ENCODE data around the gene POU2F3.

Gene POU2F3

DNA sequence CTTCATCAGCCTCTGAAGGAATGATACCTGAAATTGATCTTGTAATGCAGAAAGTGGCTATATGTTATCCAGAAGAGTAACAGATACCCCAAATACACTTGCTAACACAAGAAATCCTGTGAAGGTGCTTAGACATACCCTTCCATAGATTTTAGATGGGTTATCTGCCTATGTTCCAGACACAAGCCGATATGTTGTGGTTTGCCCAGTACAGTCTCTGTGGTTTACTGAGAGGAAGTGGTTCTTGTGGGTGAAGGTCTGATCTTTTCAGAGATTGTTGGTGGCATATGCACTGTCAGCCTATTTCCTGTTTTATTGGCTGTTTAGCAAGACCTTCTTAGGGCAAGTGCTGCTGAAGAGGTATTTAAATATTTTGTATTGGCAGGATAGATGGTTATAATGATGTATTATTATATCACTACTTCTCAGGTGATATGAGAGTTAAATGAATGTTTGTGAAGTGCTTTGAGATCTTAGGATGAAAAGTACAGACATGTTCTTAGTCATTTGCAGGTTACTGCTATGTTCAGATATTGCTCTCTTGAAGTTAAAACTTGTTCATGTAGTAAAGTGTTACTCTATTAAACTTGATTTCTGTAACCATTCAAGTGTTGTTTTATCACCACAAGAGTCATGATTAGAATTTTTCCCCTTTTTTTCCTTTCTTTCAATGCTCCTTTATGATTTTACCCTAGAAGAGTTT, 104.5 kb downstream of the POU2F3 start:
- DNase-seq, result no peak

DNA sequence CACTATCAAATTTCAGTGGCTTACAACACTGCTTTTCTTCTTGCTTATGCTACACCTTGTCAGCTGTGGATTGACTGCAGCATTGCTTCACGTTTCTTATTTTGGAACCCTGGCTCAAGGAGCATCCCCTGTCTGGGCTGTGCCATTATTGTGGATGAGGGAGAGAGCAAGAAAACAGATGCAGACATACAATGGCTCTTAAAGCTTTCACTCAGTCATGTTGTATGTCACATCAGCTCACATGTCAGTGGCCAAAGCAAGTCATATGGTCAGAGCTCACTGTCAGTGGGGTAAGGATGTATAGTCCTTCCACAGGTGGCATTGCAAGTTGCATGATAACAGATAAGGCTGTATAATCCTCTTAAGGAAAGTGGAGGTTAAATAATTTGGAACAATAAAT, 106.3 kb downstream of the POU2F3 start:
- DNase-seq, result no peak

DNA sequence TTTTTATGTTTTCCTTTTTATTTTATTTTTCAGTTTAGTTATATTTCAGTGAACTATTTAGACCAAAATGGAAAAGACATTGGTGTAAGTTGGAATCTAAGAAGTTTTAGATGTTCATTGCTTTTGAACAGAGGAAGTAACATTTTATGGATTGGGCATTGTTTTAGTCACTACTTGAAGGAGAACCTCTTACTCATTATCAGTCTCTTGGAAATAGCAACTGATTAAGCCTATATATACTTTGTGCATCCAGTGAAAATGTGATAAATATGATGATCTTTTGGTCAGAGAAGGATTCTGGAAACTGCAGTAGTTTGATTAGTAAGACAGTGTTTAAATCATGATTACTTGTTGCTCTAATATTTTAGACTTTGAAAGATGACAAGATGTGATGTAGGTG, 110.7 kb downstream of the POU2F3 start:
- no peak for DNase-seq

DNA sequence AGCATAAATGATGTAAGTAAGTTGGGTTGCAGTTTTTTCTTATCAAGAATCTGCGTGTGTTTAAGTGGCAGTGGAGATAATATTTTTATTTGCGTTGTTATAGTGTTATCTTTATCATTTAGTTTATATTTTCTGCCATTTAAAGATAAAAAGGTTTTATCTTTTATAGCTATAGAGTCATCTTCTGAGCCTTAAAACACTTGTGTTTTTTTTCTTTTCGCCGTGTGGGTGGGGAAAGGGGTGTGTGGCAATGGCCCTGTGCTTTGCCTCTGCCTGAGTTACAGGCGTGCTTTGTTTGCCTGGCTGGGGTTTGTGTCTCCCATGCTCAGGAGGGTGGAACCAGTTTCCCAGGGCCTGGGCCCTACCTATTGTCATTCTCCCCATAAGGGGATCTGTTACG, 112.5 kb downstream of the POU2F3 start:
- DNase-seq, result no peak

DNA sequence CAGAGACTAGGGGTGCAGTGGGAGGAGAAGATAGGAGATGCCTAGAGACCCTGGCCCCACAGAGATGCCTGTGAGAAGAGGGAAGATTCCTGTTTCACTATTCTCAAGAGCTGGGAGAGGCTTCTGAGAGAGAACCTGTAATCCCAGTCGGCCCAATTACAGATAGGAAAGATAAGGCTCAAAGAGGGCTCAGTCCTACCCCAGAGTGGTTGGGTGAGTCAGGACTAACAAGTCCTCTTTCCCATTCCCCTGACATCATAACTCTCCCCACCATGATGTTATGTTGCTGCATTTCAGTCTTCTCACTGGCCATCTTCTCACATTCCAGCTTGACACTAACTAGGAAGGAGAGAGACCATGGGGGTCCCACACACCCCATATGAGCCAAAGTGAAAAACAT, 114.1 kb downstream of the POU2F3 start:
- DNase-seq, result no peak

DNA sequence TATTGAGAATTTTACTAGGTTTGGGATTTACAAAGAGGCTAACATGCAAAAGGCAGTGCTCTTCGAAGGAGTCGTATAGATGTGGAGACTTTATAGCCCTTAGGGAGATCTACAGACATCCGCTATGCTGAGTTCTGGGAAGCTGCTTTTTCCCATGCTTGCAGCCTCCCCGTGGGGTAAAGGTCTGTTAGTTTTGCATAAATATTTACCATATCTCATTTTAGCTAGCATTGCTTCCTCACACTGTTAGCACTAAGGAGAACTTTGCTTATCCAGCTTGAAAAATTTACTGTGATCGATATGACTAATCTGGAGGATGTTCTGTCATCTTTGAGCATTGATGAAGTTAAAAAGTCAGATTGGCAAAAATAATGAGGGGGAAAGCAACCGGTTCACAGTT, 114.8 kb downstream of the POU2F3 start:
- no peak for DNase-seq

DNA sequence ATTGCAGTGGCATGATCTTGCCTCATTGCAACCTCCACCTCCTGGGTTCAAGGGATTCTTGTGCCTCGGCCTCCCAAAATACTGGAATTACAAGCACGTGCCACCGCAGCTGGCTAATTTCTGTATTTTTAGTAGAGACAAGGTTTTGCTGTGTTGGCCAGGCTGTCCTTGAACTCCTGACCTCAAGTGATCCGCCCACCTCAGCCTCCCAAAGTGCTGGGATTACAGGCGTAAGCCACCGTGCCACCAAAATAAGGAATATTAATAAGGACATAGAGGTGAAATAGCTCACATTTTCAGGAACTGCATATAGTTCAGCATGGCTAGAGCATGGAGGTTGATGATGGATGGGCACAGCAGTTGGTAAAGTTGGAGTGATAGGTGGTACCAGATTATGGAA, 117.7 kb downstream of the POU2F3 start:
- no peak for DNase-seq

DNA sequence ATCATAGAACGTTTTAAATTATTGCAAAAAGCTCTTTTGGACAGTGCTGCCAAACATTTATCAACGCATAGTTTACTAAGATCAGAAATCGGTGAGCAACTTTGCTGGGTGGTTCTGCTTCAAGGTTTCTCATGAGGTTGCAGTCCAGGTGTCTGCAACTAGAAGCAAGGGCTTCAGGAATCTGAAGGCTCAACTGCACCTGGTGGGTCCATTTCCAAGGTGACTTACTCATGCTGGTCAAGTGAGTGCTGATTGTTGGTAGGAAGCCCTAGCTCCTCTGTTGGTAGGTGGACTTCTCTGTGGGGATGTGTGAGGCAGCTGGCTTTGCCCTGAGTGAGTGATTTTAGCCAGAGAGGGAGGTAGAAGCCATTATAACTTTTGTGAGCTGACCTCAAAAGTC, 118.8 kb downstream of the POU2F3 start:
- no peak for DNase-seq

DNA sequence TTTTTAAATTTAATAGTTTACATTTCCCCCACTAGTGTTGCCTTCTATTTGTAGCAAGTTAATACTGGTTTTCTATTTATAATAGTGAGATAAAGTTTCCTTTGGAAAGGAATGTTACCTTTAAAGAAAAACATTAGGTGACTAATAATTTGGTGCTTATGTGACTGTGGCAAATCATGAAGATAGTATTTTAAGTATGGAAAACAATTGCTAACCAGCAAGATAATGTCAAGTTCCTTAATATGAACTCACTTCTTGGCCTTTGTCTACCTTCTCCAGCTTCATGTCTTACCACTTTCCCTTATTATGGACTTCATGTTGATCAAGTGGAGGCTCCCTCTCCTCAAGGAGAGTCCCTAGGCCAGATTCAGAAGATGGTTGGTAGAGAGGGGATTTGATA, 123.5 kb downstream of the POU2F3 start:
- DNase-seq, result no peak

DNA sequence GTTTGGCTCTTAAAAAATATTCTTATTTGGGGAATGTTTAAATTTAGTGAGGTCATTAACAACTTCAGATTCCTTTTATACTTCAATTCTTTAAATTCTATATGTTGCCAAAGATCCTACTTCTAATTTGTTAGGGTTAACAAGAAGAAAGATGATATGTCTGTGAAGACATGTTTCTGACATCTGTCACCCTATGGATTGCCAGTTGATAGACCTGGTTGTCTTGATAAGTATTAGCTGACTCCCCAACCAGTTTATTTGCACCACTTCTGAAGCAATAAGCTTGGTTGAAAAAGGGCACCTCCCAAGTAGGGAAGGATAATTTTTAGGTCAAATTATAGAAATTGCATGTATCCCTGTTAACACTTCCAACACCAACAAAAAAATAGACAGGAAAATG, 125.6 kb downstream of the POU2F3 start:
- DNase-seq, result no peak
